ENCODE results near the gene CCNL1. TPM values are rescaled to one million over a fixed set of nuclear protein-coding genes. Genes with fewer than 3 reads are reported as not detected.
A peak's percentile ranks its signal among the peaks of the same experiment; 100 is the strongest.

The CCNL1 gene
- total RNA-seq, 1 experiment from 2014 or later = 114 TPM

- no peak overlapping the region for H3K4me3 ChIP-seq (ENCODE audit: low read depth, low read length)
- BruUV-seq (replicated peaks) = no TSS peak
- DNase-seq = no peak
- peaks cover 25% of the 10 kb centered on the region for H3K4me1 Mint-ChIP-seq (ENCODE audit: low read depth, unreplicated experiment)
- intact Hi-C loops (cut with micrococcal nuclease; ENCODE audit: unreplicated experiment) = no loop called here
- no peaks in the 10 kb centered on the region for H3K27me3 ChIP-seq (replicated peaks; ENCODE audit: control insufficient read depth, insufficient read depth, low read length)
- H3K4me3 Mint-ChIP-seq (ENCODE audit: unreplicated experiment) = no peak overlapping the region
- no peak for TF ChIP-seq CTCF (IDR thresholded peaks at IDR 0.05; ENCODE audit: insufficient read depth in 1 of 2, low read depth in 1 of 2, low read length in 1 of 2, severe bottlenecking in 1 of 2, unreplicated experiment in 1 of 2)
- H3K36me3 ChIP-seq (ENCODE audit: control insufficient read depth, insufficient read depth, low read length) = no peaks in the 10 kb centered on the region
- no peaks in the 10 kb centered on the region for H3K9me3 ChIP-seq
- CTCF ChIA-PET = interaction anchor here (1.5 kb wide), 2 partner anchors 21 to 27 kb away, joined by 5 to 7 read pairs; no protein-coding TSS in a partner anchor
- H3K36me3 Mint-ChIP-seq (ENCODE audit: insufficient read depth, unreplicated experiment) = peaks cover 9% of the 10 kb centered on the region
- H3K4me1 ChIP-seq = peaks cover 42% of the 10 kb centered on the region
- H3K9me3 Mint-ChIP-seq (ENCODE audit: unreplicated experiment) = no peaks in the 10 kb centered on the region
- POLR2A ChIA-PET = interaction anchor here (2.1 kb wide), 1 partner anchor 28 kb away, joined by 27 read pairs; no protein-coding TSS in a partner anchor
- no peaks in the 10 kb centered on the region for H3K27me3 Mint-ChIP-seq (ENCODE audit: insufficient read depth, unreplicated experiment)
- H3K27ac Mint-ChIP-seq (ENCODE audit: unreplicated experiment) = no peak overlapping the region
Observed at GRCh38 chr3:157116017-157116416, 43.9 kb downstream of the CCNL1 start.

- intact Hi-C loops (cut with micrococcal nuclease; ENCODE audit: unreplicated experiment) = loop anchor here (1.0 kb wide), 1 partner anchor 26 kb away; no protein-coding TSS in a partner anchor
- BruUV-seq (replicated peaks) = no TSS peak
- H3K4me3 ChIP-seq (ENCODE audit: low read depth, low read length) = no peak overlapping the region
- H3K36me3 ChIP-seq (ENCODE audit: control insufficient read depth, insufficient read depth, low read length) = no peaks in the 10 kb centered on the region
- H3K4me3 Mint-ChIP-seq (ENCODE audit: unreplicated experiment) = peak overlapping the region; percentile 29
- H3K27me3 ChIP-seq (replicated peaks; ENCODE audit: control insufficient read depth, insufficient read depth, low read length) = no peaks in the 10 kb centered on the region
- ChIA-PET POLR2A (interaction anchor here (0.8 to 2.1 kb wide), 3 partner anchors 12 to 441 kb away, joined by 3 to 27 read pairs (median 3); partner anchors contain the start of gene TIPARP), CTCF (interaction anchor here (1.5 kb wide), 2 partner anchors 22 to 26 kb away, joined by 5 to 7 read pairs; no protein-coding TSS in a partner anchor)
- peaks cover 9% of the 10 kb centered on the region for H3K36me3 Mint-ChIP-seq (ENCODE audit: insufficient read depth, unreplicated experiment)
- no peaks in the 10 kb centered on the region for H3K27me3 Mint-ChIP-seq (ENCODE audit: insufficient read depth, unreplicated experiment)
- TF ChIP-seq CTCF (IDR thresholded peaks at IDR 0.05; ENCODE audit: insufficient read depth in 1 of 2, low read depth in 1 of 2, low read length in 1 of 2, severe bottlenecking in 1 of 2, unreplicated experiment in 1 of 2) = no peak
- H3K9me3 ChIP-seq = no peaks in the 10 kb centered on the region
- DNase-seq = peak; percentile 35 to 57
- peaks cover 37% of the 10 kb centered on the region for H3K4me1 ChIP-seq
- peak overlapping the region; percentile 85 for H3K27ac Mint-ChIP-seq (ENCODE audit: unreplicated experiment)
- no peaks in the 10 kb centered on the region for H3K9me3 Mint-ChIP-seq (ENCODE audit: unreplicated experiment)
- peaks cover 25% of the 10 kb centered on the region for H3K4me1 Mint-ChIP-seq (ENCODE audit: low read depth, unreplicated experiment)
Observed at GRCh38 chr3:157115069-157116006, 44.6 kb downstream of the CCNL1 start.

GRCh38 chr3:157113832-157114505 lies 46.0 kb downstream of the CCNL1 start:
- H3K4me1 Mint-ChIP-seq (ENCODE audit: low read depth, unreplicated experiment) = peaks cover 16% of the 10 kb centered on the region
- no TSS peak for BruUV-seq (replicated peaks)
- Histone ChIP-seq H3K4me1 (peaks cover 27% of the 10 kb centered on the region), H3K36me3 (ENCODE audit: control insufficient read depth, insufficient read depth, low read length) (no peaks in the 10 kb centered on the region), H3K27me3 (replicated peaks; ENCODE audit: control insufficient read depth, insufficient read depth, low read length) (no peaks in the 10 kb centered on the region), H3K9me3 (no peaks in the 10 kb centered on the region), H3K4me3 (ENCODE audit: low read depth, low read length) (no peak overlapping the region)
- peak in 1 of 2 experiments; percentile 6 for TF ChIP-seq CTCF (IDR thresholded peaks at IDR 0.05; ENCODE audit: insufficient read depth in 1 of 2, low read depth in 1 of 2, low read length in 1 of 2, severe bottlenecking in 1 of 2, unreplicated experiment in 1 of 2)
- no peaks in the 10 kb centered on the region for H3K36me3 Mint-ChIP-seq (ENCODE audit: insufficient read depth, unreplicated experiment)
- ChIA-PET POLR2A (interaction anchor here (2.8 kb wide), 1 partner anchor 25 kb away, joined by 10 read pairs; no protein-coding TSS in a partner anchor), CTCF (no interaction called here)
- intact Hi-C loops (cut with micrococcal nuclease; ENCODE audit: unreplicated experiment) = no loop called here
- no peak overlapping the region for H3K27ac Mint-ChIP-seq (ENCODE audit: unreplicated experiment)
- H3K27me3 Mint-ChIP-seq (ENCODE audit: insufficient read depth, unreplicated experiment) = no peaks in the 10 kb centered on the region
- H3K4me3 Mint-ChIP-seq (ENCODE audit: unreplicated experiment) = no peak overlapping the region
- H3K9me3 Mint-ChIP-seq (ENCODE audit: unreplicated experiment) = no peaks in the 10 kb centered on the region
- DNase-seq = no peak

All from Caco-2 (cell line).